HUES64 (cell line): Measurements from ENCODE around the gene DLG5.
A peak's percentile ranks its signal among the peaks of the same experiment; 100 is the strongest.

ENCODE experiments used
- H3K27ac ChIP-seq: 2 replicates; pipeline ENCODE4 v1.7.0; 2013; ENCODE audit warnings: low read depth, low read length, inconsistent platforms
- H3K27me3 ChIP-seq: 2 replicates; pipeline ENCODE4 v1.6.1; 2013; ENCODE audit warnings: mild to moderate bottlenecking, low read length; ENCODE audit not compliant: insufficient read depth
- H3K36me3 ChIP-seq: 2 replicates; pipeline ENCODE4 v1.6.1; 2013; ENCODE audit warnings: mild to moderate bottlenecking, low read length; ENCODE audit not compliant: insufficient read depth
- H3K4me1 ChIP-seq: 2 replicates; pipeline ENCODE4 v1.6.1; 2013; ENCODE audit warnings: mild to moderate bottlenecking, low read length, moderate library complexity; ENCODE audit not compliant: insufficient read depth
- H3K4me3 ChIP-seq: 2 replicates; pipeline ENCODE4 v1.5.1; 2013; ENCODE audit warnings: mild to moderate bottlenecking, low read length, moderate library complexity
- H3K9ac ChIP-seq: 2 replicates; pipeline ENCODE4 v1.6.1; 2013; ENCODE audit warnings: mild to moderate bottlenecking, low read depth, low read length
- H3K9me3 ChIP-seq: 2 replicates; pipeline ENCODE4 v1.6.1; 2013; ENCODE audit warnings: low read depth, low read length; ENCODE audit not compliant: insufficient read depth
- WGBS: fragments of 150-250, 120-280 bp; methylation state at CpG from one replicate; pipeline ENCODE4 v1.1.7; 2013; ENCODE audit warnings: missing lambda C conversion rate; 5-methylcytosine and 5-hydroxymethylcytosine counted together

DLG5 gene

GRCh38 chr10:77964811-77965210, 38.3 kb upstream of the DLG5 start:
- no CpG with 5 or more reads among the region's 1 CpG for WGBS
- Histone ChIP-seq H3K4me1 (no peaks in the 10 kb centered on the region), H3K36me3 (no peaks in the 10 kb centered on the region), H3K9me3 (peaks cover 15% of the 10 kb centered on the region), H3K9ac (no peak overlapping the region), H3K27me3 (no peaks in the 10 kb centered on the region), H3K4me3 (no peak overlapping the region), H3K27ac (no peak overlapping the region)

- Histone ChIP-seq H3K4me1 (no peaks in the 10 kb centered on the region), H3K9ac (no peak overlapping the region), H3K4me3 (no peak overlapping the region), H3K36me3 (no peaks in the 10 kb centered on the region), H3K27me3 (no peaks in the 10 kb centered on the region), H3K9me3 (peaks cover 15% of the 10 kb centered on the region), H3K27ac (no peak overlapping the region)
- 97% methylated on average over 7 of the region's 7 CpGs for WGBS
Observed at GRCh38 chr10:77963901-77964300, 37.3 kb upstream of the DLG5 start.

GRCh38 chr10:77962350-77963146, 36.0 kb upstream of the DLG5 start:
- Histone ChIP-seq H3K4me3 (no peak overlapping the region), H3K4me1 (no peaks in the 10 kb centered on the region), H3K9me3 (peaks cover 15% of the 10 kb centered on the region), H3K27me3 (no peaks in the 10 kb centered on the region), H3K36me3 (no peaks in the 10 kb centered on the region), H3K9ac (no peak overlapping the region), H3K27ac (no peak overlapping the region)
- 91% methylated on average over 7 of the region's 7 CpGs for WGBS

- no peak overlapping the region for H3K9ac ChIP-seq
- H3K9me3 ChIP-seq = peaks cover 15% of the 10 kb centered on the region
- no peaks in the 10 kb centered on the region for H3K27me3 ChIP-seq
- no peak overlapping the region for H3K4me3 ChIP-seq
- 93% methylated on average over 6 of the region's 6 CpGs for WGBS
- H3K4me1 ChIP-seq = no peaks in the 10 kb centered on the region
- H3K36me3 ChIP-seq = no peaks in the 10 kb centered on the region
- H3K27ac ChIP-seq = no peak overlapping the region
Observed at GRCh38 chr10:77961668-77962067, 35.1 kb upstream of the DLG5 start.

- Histone ChIP-seq H3K9me3 (peaks cover 15% of the 10 kb centered on the region), H3K27ac (no peak overlapping the region), H3K36me3 (no peaks in the 10 kb centered on the region), H3K4me3 (no peak overlapping the region), H3K4me1 (no peaks in the 10 kb centered on the region), H3K27me3 (no peaks in the 10 kb centered on the region), H3K9ac (no peak overlapping the region)
- 94% methylated on average over 5 of the region's 6 CpGs for WGBS
Observed at GRCh38 chr10:77960829-77961329, 34.3 kb upstream of the DLG5 start.

GRCh38 chr10:77959887-77960455, 33.4 kb upstream of the DLG5 start:
- H3K9me3 ChIP-seq = peaks cover 14% of the 10 kb centered on the region
- no peak overlapping the region for H3K27ac ChIP-seq
- no peaks in the 10 kb centered on the region for H3K36me3 ChIP-seq
- 92% methylated on average over 8 of the region's 8 CpGs for WGBS
- H3K9ac ChIP-seq = no peak overlapping the region
- no peaks in the 10 kb centered on the region for H3K4me1 ChIP-seq
- no peaks in the 10 kb centered on the region for H3K27me3 ChIP-seq
- no peak overlapping the region for H3K4me3 ChIP-seq

- H3K9me3 ChIP-seq = peaks cover 10% of the 10 kb centered on the region
- H3K4me1 ChIP-seq = no peaks in the 10 kb centered on the region
- H3K27ac ChIP-seq = no peak overlapping the region
- no peak overlapping the region for H3K4me3 ChIP-seq
- H3K27me3 ChIP-seq = no peaks in the 10 kb centered on the region
- no peak overlapping the region for H3K9ac ChIP-seq
- H3K36me3 ChIP-seq = no peaks in the 10 kb centered on the region
- WGBS = 91% methylated on average over 4 of the region's 4 CpGs
Observed at GRCh38 chr10:77959384-77959783, 32.8 kb upstream of the DLG5 start.

- Histone ChIP-seq H3K36me3 (no peaks in the 10 kb centered on the region), H3K9me3 (peaks cover 21% of the 10 kb centered on the region), H3K9ac (no peak overlapping the region), H3K27me3 (no peaks in the 10 kb centered on the region), H3K27ac (no peak overlapping the region), H3K4me3 (no peak overlapping the region), H3K4me1 (no peaks in the 10 kb centered on the region)
- 53% methylated on average over 1 of the region's 1 CpG for WGBS
Observed at GRCh38 chr10:77955136-77955535, 28.6 kb upstream of the DLG5 start.

- H3K36me3 ChIP-seq = no peaks in the 10 kb centered on the region
- 4% methylated on average over 7 of the region's 7 CpGs for WGBS
- peaks cover 21% of the 10 kb centered on the region for H3K9me3 ChIP-seq
- peak overlapping the region; percentile 77 for H3K27ac ChIP-seq
- no peaks in the 10 kb centered on the region for H3K27me3 ChIP-seq
- no peak overlapping the region for H3K4me3 ChIP-seq
- peaks cover 17% of the 10 kb centered on the region for H3K4me1 ChIP-seq
- peak overlapping the region; percentile 62 for H3K9ac ChIP-seq
Observed at GRCh38 chr10:77949167-77949566, 22.6 kb upstream of the DLG5 start.

- H3K4me3 ChIP-seq = no peak overlapping the region
- H3K36me3 ChIP-seq = no peaks in the 10 kb centered on the region
- peaks cover 8% of the 10 kb centered on the region for H3K9me3 ChIP-seq
- 71% methylated on average over 2 of the region's 2 CpGs for WGBS
- no peak overlapping the region for H3K9ac ChIP-seq
- H3K27ac ChIP-seq = no peak overlapping the region
- no peaks in the 10 kb centered on the region for H3K27me3 ChIP-seq
- H3K4me1 ChIP-seq = peaks cover 22% of the 10 kb centered on the region
Observed at GRCh38 chr10:77946084-77946483, 19.5 kb upstream of the DLG5 start.

GRCh38 chr10:77944519-77944918, 18.0 kb upstream of the DLG5 start:
- H3K36me3 ChIP-seq = no peaks in the 10 kb centered on the region
- H3K4me3 ChIP-seq = no peak overlapping the region
- no peaks in the 10 kb centered on the region for H3K9me3 ChIP-seq
- no peak overlapping the region for H3K27ac ChIP-seq
- peaks cover 22% of the 10 kb centered on the region for H3K4me1 ChIP-seq
- H3K27me3 ChIP-seq = no peaks in the 10 kb centered on the region
- WGBS = 91% methylated on average over 3 of the region's 4 CpGs
- H3K9ac ChIP-seq = no peak overlapping the region
